GM18511 (cell line): ENCODE data around the gene RNF157.
"Not testable (repeated sequence)": the region's sequence is repeated elsewhere in the genome, so short reads cannot be mapped to it uniquely, and the experiment has no call there.

Experiments
- ATAC-seq: cut with Tn5 transposase; IDR thresholded peaks from one replicate; pipeline ENCODE4 v1.9.1; 2021; ENCODE audit warnings: mild to moderate bottlenecking, moderate library complexity; ENCODE audit not compliant: unreplicated experiment

RNF157 gene

GRCh38 chr17:76236603-76237002, 3.7 kb downstream of the RNF157 start:
- ATAC-seq: no peak

DNA sequence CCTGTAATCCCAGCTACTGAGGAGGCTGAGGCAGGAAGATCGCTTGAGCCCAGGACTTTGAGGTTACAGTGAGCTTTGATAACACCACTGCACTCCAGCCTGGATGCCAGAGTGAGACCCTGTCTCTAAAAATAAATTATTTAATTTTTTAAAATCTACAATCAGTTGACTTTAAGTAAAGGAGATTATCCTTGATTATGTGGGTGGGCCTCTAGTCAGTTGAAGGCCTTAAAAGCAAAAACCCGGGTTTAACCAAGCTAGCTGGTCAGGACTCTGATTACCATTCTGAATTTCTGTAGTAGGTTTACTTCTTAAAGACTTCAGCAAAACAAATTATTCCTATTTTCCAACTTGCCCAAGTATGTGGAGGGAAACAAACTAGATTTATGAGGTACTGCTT, 4.4 kb downstream of the RNF157 start:
- no peak for ATAC-seq

DNA sequence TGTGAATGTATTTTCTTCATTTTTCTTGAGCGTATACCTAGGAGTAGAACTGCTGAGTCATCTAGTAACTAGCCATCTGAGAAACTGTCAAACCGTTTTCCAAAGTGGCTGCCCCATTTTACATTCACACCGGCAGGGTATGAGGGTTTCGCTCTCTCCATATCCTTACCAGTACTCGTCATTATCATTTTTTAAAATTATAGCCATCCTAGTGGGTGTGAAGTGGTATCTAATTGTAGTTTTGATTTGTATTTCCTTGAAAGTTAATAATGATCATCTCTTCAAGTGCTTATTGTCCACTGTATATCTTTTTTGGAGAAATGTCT, 6.0 kb downstream of the RNF157 start:
- ATAC-seq: no peak

- ATAC-seq: no peak
Observed at GRCh38 chr17:76233588-76234353, 6.5 kb downstream of the RNF157 start.

- ATAC-seq: no peak
Observed at GRCh38 chr17:76232342-76232741, 8.0 kb downstream of the RNF157 start.

GRCh38 chr17:76226749-76227148, 13.5 kb downstream of the RNF157 start:
- not testable (repeated sequence) for ATAC-seq

DNA sequence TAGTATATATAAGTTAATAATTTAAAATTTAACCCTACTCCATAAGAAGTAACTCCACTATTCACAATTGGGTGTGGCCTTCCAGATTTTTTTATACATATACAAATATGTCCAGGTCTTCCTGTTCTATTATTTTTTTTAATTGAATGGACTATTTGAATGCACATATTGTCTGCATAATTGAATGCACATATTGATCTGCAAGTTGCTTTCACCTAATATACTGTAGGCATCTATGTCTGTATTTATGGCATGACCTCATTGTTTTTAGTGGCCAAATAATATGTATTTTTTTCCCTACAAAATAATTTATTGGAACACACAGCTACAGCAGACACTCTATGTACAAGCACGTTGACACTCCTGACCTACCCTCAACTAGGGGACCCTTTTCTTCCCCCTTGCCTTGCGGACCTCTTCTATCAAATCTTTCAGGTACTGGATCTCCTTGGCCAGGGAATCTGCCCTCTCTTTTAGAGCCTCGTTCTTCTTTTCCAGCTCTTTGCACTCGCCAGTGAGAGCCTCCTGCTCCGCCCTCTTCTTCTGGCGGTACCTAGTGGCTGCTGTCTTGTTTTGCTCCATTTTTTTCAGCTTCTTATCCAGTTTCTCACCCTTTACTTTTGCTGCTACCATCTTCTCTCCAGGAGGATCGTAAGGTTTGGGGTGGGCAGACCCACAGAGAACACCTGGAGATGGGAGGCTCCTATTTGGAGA, 14.8 kb downstream of the RNF157 start:
- not testable (repeated sequence) for ATAC-seq

GRCh38 chr17:76223802-76224201, 16.5 kb downstream of the RNF157 start:
- ATAC-seq: no peak

GRCh38 chr17:76219670-76220383, 20.5 kb downstream of the RNF157 start:
- no peak for ATAC-seq

DNA sequence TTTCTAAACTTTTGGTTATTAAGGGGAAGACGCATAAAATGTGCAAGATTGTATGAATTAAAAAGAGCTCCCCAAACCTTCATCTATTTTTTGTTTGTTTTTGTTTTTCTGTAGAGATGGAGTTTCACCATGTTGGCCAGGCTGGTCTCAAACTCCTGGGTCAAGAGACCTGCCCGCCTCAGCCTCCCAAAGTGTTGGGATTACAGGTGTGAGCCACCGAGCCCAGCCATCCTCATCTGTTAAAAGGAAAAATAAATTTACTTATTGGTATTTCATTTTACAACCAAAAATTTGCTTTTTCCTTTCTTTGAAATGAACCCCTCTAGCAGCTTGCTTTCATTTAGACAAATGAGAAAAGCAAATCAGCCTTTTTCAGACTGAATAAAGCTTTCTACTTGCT, 23.2 kb downstream of the RNF157 start:
- no peak for ATAC-seq

- no peak for ATAC-seq
Observed at GRCh38 chr17:76213491-76213890, 26.8 kb downstream of the RNF157 start.

DNA sequence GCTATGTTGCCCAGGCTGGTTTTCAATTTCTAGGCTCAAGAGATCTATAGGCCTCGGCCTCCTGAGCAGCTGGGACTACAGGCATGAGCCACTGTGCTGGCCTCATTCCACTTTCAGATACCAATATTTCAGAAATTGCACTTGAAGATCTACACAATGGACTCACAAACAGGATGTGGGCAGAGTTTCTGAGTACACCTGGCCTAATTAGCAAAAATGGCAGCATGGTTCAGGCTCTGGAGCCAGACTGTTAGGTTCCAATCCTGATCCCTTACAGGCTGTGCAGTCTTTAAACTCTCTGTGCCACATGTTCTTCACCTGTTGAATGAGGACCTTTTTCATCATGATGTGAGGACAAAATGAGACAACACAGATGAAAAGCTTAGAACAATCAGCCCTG, 32.2 kb downstream of the RNF157 start:
- no peak for ATAC-seq

GRCh38 chr17:76207275-76208059, 32.8 kb downstream of the RNF157 start:
- ATAC-seq: no peak

GRCh38 chr17:76205542-76206144, 34.6 kb downstream of the RNF157 start:
- not testable (repeated sequence) for ATAC-seq

DNA sequence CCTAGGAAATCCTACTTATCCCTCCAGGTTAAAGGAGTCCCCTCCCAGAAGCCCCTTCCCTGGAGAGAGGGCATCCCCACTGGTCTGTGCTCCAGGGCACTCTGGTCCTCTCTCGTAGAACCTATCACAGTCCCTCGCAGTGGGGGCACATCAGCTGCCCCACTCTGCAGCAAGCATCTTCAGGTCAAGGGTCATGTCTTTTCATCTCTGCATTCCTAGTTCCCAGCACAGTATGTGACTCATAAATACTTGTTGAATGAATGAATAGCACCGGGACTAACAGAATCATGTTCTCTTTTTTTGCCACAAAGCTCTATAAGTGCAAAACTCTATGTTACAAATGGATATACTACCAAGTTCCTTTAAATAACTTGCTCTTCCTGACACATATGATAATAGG, 36.0 kb downstream of the RNF157 start:
- ATAC-seq: no peak

DNA sequence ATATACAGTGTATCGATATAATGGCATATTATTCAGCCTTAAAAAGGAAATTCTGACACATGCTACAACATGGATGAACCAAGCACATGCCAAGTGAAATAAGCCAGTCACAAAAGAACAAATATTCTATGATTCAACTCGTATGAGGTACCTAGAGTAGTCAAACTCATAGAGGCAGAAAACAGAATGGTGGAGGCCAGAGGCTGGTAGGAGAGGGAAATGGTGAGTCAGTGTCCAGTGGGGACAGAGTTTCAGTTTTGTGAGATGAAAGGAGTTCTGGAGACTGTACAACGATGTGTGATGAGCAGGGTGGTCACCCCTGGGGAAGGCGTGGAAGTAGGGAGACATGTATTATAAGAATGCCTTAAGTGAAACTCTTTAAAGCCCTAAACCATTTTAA, 39.9 kb downstream of the RNF157 start:
- no peak for ATAC-seq

DNA sequence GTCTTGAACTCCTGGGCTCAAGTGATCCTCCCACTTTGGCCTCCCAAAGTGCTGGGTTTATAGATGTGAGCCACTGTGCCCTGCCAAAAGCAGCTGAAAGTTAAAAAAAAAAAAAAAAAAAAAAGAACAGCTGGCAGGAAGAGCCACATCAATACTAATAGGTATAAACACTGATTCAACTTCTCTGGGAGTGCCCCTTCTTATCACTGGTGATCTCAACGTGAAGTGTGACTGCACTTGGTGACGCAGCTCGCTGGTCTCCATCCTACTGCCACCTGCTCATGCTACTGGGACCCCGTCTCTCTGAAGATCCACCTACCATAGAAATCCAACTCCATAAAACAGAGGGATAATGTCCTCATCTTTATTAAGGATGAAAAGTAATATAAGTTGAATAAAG, 40.8 kb downstream of the RNF157 start:
- ATAC-seq: no peak

DNA sequence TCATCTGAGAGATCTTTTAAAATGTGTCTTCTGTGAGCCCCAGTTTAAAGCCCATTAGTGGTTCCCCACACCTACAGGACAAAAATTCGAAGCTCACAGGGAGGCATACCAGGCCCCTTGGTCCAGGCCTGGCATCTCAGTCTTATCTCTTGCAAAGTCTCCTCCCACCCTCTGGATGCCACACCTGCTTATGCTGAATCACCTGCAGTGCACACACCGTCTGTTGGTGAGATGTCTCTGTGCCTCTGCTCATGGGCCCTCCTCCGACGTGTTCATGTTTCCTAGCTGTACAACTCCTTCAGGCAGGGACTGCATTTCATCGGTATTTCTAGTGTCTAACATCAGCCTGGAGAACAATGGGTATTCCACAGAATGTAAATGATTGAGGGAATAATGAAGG, 41.6 kb downstream of the RNF157 start:
- ATAC-seq: no peak

GRCh38 chr17:76197911-76198310, 42.4 kb downstream of the RNF157 start:
- ATAC-seq: no peak

- no peak for ATAC-seq
Observed at GRCh38 chr17:76196675-76197074, 43.6 kb downstream of the RNF157 start.
